ENCODE results near the gene PEX14. TPM values are rescaled to one million over a fixed set of nuclear protein-coding genes. Genes with fewer than 3 reads are reported as not detected.
A peak's percentile ranks its signal among the peaks of the same experiment; 100 is the strongest.

Gene PEX14
- total and polyA plus RNA-seq, 2 experiments from 2014 or later: 17.6 to 19.6 TPM

GRCh38 chr1:10651389-10651766 is 176.6 kb downstream of the PEX14 start:
- DNase-seq (ENCODE audit: low spot score): peak; percentile 65
- no peak overlapping the region for H2AFZ ChIP-seq

More at GRCh38 chr1:10651389-10651766, 176.6 kb downstream of the PEX14 start:
- H3K27ac ChIP-seq (ENCODE audit: low read depth): no peak overlapping the region
- peak overlapping the region; percentile 38; the same call in 1 of the 2 replicates for H3K4me2 ChIP-seq
- peaks cover 10% of the 10 kb centered on the region for H3K27me3 ChIP-seq (ENCODE audit: insufficient read depth)
- H3K9me2 ChIP-seq (ENCODE audit: insufficient read depth): no peaks in the 10 kb centered on the region
- peaks cover 14% of the 10 kb centered on the region for H3K4me1 ChIP-seq (ENCODE audit: insufficient read depth)
- TF ChIP-seq JUNB (IDR thresholded peaks at IDR 0.05; ENCODE audit: unreplicated experiment): no peak
- no peak for TF ChIP-seq ZNF331 (CRISPR knock-in tag; IDR thresholded peaks at IDR 0.05; ENCODE audit: low read depth)
- TF ChIP-seq POLR2AphosphoS5 (IDR thresholded peaks at IDR 0.05; ENCODE audit: low read depth): no peak
- TF ChIP-seq REST (IDR thresholded peaks at IDR 0.05; ENCODE audit: unreplicated experiment): no peak
- no peak for TF ChIP-seq CTCF (conservative IDR thresholded peaks at IDR 0.05; ENCODE audit: low read depth in 2 of 2)
- TF ChIP-seq ZNF462 (CRISPR knock-in tag; IDR thresholded peaks at IDR 0.05): no peak
- TF ChIP-seq STAT1 (IDR thresholded peaks at IDR 0.05; ENCODE audit: unreplicated experiment): no peak
- TF ChIP-seq NANOG (IDR thresholded peaks at IDR 0.05; ENCODE audit: borderline replicate concordance): no peak
- no peak for TF ChIP-seq EZH2phosphoT487 (IDR thresholded peaks at IDR 0.05; ENCODE audit: unreplicated experiment)
- TF ChIP-seq ZNF114 (CRISPR knock-in tag; IDR thresholded peaks at IDR 0.05): no peak
- H3K79me2 ChIP-seq (replicated peaks; ENCODE audit: insufficient read depth): no peaks in the 10 kb centered on the region
- peaks cover 2% of the 10 kb centered on the region for H3K4me1 Mint-ChIP-seq
- peaks cover 21% of the 10 kb centered on the region for H3K27me3 Mint-ChIP-seq (ENCODE audit: insufficient read depth, low read depth, poor library complexity)
- 0 out of 2 replicates have a peak, but pooled peaks cover 6% of the 10 kb centered on the region for H3F3A ChIP-seq (replicated peaks; ENCODE audit: low read depth)
- peak overlapping the region; percentile 53 for H3K4me3 Mint-ChIP-seq
- H3K4me3 ChIP-seq: no peak overlapping the region
- H3K36me3 ChIP-seq (ENCODE audit: insufficient read depth): no peaks in the 10 kb centered on the region
- H4K20me1 ChIP-seq (replicated peaks; ENCODE audit: insufficient read depth): no peaks in the 10 kb centered on the region
- no peaks in the 10 kb centered on the region for H3K36me3 Mint-ChIP-seq (ENCODE audit: low read depth)
- H3K9me3 Mint-ChIP-seq: no peaks in the 10 kb centered on the region
- ATAC-seq: peak; percentile 41
- H3K27ac Mint-ChIP-seq: no peak overlapping the region

Measured in GM23338 (cell line).